Activated T-helper 2 cell treated with anti-CD3 and anti-CD28 coated beads, Interferon-gamma antibody, Interleukin-2, Interleukin-4, amounts not matched to agents 10 μg/mL and 5 μg/mL and 100 μg/mL, durations not matched to agents 14 hours and 24 hours and 36 hours (primary cell): ENCODE measurements around the gene SEC61G. TPM values are rescaled to one million over a fixed set of nuclear protein-coding genes. Genes with fewer than 3 reads are reported as not detected.

ENCODE experiments used
- total RNA-seq: library from RNA; stranded (reverse); gene quantifications from 2 replicates; pipeline ENCODE4 v1.2.3, GENCODE V29; 2022

Gene SEC61G
- total RNA-seq, 1 donor from 2014 or later = 200 TPM

Other genes starting within 250 kb of the SEC61G start
- not detected in 2 replicates for gene VSTM2A, start 216.8 kb downstream of the SEC61G start, total RNA-seq